ENCODE measurements around the gene P2RX6. TPM values are rescaled to one million over a fixed set of nuclear protein-coding genes. Genes with fewer than 3 reads are reported as not detected.

P2RX6 gene
- total and polyA plus RNA-seq, 4 donors: 0.05 to 0.59 (median 0.33) TPM

DNA sequence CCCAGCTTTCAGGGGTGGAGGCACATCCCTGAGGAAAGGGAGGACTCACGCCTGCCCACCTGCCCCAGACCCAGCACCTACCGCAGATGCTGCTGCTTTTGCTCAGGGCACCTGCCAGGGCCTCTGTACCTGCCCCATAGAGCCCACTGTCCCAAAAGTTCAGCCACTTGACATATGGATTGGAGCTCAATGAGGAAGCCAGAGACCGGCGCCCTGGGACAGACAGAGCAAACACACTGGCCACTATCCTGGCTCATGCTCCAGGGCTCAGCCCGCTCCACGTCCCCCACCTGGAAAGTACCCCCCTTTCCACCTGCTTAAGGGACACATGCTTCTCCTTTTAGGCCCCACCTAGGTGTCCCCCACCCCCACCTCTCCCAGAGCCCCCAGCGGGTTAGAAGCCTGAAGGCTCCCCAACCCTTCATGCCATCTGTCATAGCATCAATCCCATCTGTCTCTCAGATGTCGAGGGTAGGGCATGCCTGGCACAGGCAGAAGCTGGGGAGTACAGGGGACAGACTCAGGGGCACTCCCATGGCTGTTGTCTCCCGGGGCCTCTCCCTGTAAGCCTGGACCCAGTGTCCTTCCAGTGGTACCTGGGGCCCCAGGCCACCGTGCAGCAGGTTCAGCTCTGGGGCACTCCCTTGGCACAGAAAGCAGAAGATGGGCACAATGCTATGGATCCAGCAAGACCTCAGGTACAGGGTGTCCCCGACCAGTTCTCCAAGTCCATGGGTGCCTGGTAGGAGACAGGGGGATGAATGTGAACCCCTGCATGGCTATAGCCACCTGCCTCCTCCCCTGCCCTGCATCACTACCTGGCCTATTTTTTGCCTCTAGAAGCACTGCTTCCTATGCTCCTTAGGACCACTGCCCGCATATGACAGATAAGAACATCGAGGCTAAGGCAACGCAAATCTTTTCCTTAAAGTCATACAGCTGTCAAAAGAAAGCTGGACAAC, 2.2 kb upstream of the P2RX6 start:
- H3K27me3 ChIP-seq (ENCODE audit: control insufficient read depth in 4 of 4, insufficient read depth in 4 of 4, low read length in 3 of 4): no peaks in the 10 kb centered on the region
- H3K9ac ChIP-seq (ENCODE audit: low read depth in 1 of 2, low read length in 2 of 2): no peak overlapping the region
- WGBS: 84% methylated on average over 14 of the region's 14 CpGs
- no peak overlapping the region for H3K4me3 ChIP-seq (ENCODE audit: low read depth in 1 of 3, low read length in 3 of 3)
- no peaks in the 10 kb centered on the region for H3K36me3 ChIP-seq (ENCODE audit: control insufficient read depth in 4 of 4, insufficient read depth in 3 of 4, low read depth in 1 of 4, low read length in 3 of 4)
- H3K4me1 ChIP-seq (ENCODE audit: control insufficient read depth in 4 of 4, insufficient read depth in 4 of 4, low read length in 3 of 4): peaks cover 0 to 7% (median 3%) of the 10 kb centered on the region in 4 donors
- H3K9me3 ChIP-seq (ENCODE audit: control insufficient read depth in 4 of 4, low read length in 3 of 4): no peaks in the 10 kb centered on the region
- TF ChIP-seq, protein P1, sequence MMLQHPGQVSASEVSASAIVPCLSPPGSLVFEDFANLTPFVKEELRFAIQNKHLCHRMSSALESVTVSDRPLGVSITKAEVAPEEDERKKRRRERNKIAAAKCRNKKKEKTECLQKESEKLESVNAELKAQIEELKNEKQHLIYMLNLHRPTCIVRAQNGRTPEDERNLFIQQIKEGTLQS (IDR thresholded peaks at IDR 0.05): no peak
- no peak for TF ChIP-seq MAX (IDR thresholded peaks at IDR 0.05)
- no peak for TF ChIP-seq RAD21 (IDR thresholded peaks at IDR 0.05)
- no peak for TF ChIP-seq REST (IDR thresholded peaks at IDR 0.05)
- TF ChIP-seq RXRA (IDR thresholded peaks at IDR 0.05): no peak
- no peak for TF ChIP-seq EGR1 (IDR thresholded peaks at IDR 0.05; ENCODE audit: low read depth in 2 of 2)
- TF ChIP-seq YY1 (IDR thresholded peaks at IDR 0.05): no peak
- no peak for TF ChIP-seq GABPA (IDR thresholded peaks at IDR 0.05 in 1 of 2, conservative IDR thresholded peaks at IDR 0.05 in 1 of 2)
- no peak for TF ChIP-seq FOXA2 (IDR thresholded peaks at IDR 0.05)
- TF ChIP-seq, protein P2, sequence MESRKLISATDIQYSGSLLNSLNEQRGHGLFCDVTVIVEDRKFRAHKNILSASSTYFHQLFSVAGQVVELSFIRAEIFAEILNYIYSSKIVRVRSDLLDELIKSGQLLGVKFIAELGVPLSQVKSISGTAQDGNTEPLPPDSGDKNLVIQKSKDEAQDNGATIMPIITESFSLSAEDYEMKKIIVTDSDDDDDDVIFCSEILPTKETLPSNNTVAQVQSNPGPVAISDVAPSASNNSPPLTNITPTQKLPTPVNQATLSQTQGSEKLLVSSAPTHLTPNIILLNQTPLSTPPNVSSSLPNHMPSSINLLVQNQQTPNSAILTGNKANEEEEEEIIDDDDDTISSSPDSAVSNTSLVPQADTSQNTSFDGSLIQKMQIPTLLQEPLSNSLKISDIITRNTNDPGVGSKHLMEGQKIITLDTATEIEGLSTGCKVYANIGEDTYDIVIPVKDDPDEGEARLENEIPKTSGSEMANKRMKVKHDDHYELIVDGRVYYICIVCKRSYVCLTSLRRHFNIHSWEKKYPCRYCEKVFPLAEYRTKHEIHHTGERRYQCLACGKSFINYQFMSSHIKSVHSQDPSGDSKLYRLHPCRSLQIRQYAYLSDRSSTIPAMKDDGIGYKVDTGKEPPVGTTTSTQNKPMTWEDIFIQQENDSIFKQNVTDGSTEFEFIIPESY (IDR thresholded peaks at IDR 0.05): no peak
- TF ChIP-seq HNF4A (conservative IDR thresholded peaks at IDR 0.05): no peak
- TF ChIP-seq SP1 (IDR thresholded peaks at IDR 0.05): no peak
- no peak for TF ChIP-seq JUND (IDR thresholded peaks at IDR 0.05)
- TF ChIP-seq NR2F2 (IDR thresholded peaks at IDR 0.05): no peak
- TF ChIP-seq, protein P3, sequence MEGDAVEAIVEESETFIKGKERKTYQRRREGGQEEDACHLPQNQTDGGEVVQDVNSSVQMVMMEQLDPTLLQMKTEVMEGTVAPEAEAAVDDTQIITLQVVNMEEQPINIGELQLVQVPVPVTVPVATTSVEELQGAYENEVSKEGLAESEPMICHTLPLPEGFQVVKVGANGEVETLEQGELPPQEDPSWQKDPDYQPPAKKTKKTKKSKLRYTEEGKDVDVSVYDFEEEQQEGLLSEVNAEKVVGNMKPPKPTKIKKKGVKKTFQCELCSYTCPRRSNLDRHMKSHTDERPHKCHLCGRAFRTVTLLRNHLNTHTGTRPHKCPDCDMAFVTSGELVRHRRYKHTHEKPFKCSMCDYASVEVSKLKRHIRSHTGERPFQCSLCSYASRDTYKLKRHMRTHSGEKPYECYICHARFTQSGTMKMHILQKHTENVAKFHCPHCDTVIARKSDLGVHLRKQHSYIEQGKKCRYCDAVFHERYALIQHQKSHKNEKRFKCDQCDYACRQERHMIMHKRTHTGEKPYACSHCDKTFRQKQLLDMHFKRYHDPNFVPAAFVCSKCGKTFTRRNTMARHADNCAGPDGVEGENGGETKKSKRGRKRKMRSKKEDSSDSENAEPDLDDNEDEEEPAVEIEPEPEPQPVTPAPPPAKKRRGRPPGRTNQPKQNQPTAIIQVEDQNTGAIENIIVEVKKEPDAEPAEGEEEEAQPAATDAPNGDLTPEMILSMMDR (IDR thresholded peaks at IDR 0.05; ENCODE audit: low read depth, low read length, missing input control): no peak
- TF ChIP-seq FOXA1 (IDR thresholded peaks at IDR 0.05): no peak
- TF ChIP-seq TAF1 (conservative IDR thresholded peaks at IDR 0.05): no peak
- TF ChIP-seq HNF4G (IDR thresholded peaks at IDR 0.05): no peak
- DNase-seq (ENCODE audit: low spot score): no peak
- H3K27ac ChIP-seq (ENCODE audit: low read depth in 1 of 2, low read length in 2 of 2): no peak overlapping the region
